ENCODE measurements around the gene PLEKHA6.

GRCh38 chr1:204194080-204194479, 165.6 kb downstream of the PLEKHA6 start:
- TF ChIP-seq POLR2A (IDR thresholded peaks at IDR 0.05; ENCODE audit: low read length) (no peak), GATA1 (IDR thresholded peaks at IDR 0.05; ENCODE audit: low read depth, low read length) (no peak)

Measured in erythroblast (primary cell).